Measurements from ENCODE around the gene DYNC1I1.

Gene DYNC1I1

DNA sequence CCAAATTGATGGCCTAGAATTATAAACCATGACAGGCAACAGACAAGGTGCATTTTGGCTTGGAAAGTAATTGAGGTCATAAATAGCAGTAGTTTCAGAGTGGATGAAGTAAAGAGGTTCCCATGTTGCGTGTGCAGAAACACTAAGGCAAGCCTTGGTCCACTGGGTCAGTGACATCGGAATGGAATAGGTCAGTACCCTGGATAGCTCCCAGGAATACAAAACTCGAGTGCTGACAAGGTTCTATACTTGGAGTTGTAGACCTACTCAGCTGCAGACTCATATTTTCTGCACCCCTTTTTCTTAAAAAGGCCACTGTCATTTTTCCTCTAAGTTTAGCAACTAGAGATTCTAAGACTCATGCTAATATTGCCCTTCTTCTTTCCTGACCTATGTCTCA, 132.8 kb downstream of the DYNC1I1 start:
- Histone ChIP-seq H3K27me3 (ENCODE audit: insufficient read depth, low read length) (no peaks in the 10 kb centered on the region), H3K79me2 (ENCODE audit: control insufficient read depth, insufficient read depth, low read length, poor library complexity) (no peaks in the 10 kb centered on the region), H2BK120ac (ENCODE audit: insufficient read depth, low read length, poor library complexity) (no peak overlapping the region), H3K4ac (ENCODE audit: low read depth, low read length) (no peak overlapping the region), H3K79me1 (ENCODE audit: low read length) (no peaks in the 10 kb centered on the region), H4K91ac (ENCODE audit: low read depth, low read length) (no peak overlapping the region), H2AFZ (ENCODE audit: insufficient read depth, low read length, poor library complexity) (no peak overlapping the region), H3K4me2 (ENCODE audit: low read length) (no peak overlapping the region), H4K8ac (ENCODE audit: low read depth, low read length) (no peak overlapping the region), H3K23ac (ENCODE audit: low read length) (no peak overlapping the region), H3K36me3 (ENCODE audit: control insufficient read depth in 1 of 2, insufficient read depth in 2 of 2, low read length in 2 of 2) (no peaks in the 10 kb centered on the region), H3K4me3 (ENCODE audit: low read depth, low read length) (no peak overlapping the region), H3K18ac (ENCODE audit: low read length) (no peak overlapping the region), H3K27ac (ENCODE audit: low read depth, low read length) (no peak overlapping the region), H3K14ac (ENCODE audit: low read length) (no peak overlapping the region), H2AK5ac (ENCODE audit: low read length) (no peak overlapping the region), H2BK5ac (ENCODE audit: low read depth, low read length, poor library complexity) (no peak overlapping the region), H2BK12ac (ENCODE audit: low read length) (no peak overlapping the region), H3K9me3 (ENCODE audit: insufficient read depth, low read depth, low read length) (no peaks in the 10 kb centered on the region), H3K4me1 (ENCODE audit: control insufficient read depth in 1 of 2, insufficient read depth in 2 of 2, low read length in 2 of 2) (no peaks in the 10 kb centered on the region), H3K9ac (ENCODE audit: low read length) (no peak overlapping the region), H4K12ac (ENCODE audit: low read depth, low read length) (no peak overlapping the region)
- DNase-seq: peak in 1 of 2 donors; percentile 13
- no CpG with 5 or more reads among the region's 3 CpGs for WGBS (ENCODE audit: extremely low coverage, insufficient coverage, insufficient read length)

DNA sequence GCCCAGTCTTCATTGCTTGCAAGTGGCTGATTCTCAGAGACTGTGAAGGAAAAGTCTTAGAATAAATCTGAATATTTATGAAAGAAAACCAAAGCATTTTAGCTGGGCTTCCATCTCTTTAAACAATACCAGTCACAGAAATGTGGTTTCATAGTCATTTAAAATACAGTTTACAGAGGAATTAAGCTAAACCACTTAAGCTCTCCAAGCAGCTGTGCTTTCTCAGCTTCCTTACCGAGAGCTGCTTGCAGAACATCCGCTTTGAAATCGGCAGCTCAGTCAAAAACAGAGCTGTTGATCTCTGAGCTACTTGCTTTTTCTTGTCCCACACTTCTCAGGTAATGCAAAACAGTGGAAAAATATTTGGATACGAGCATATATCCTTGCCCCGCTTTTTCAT, 134.5 kb downstream of the DYNC1I1 start:
- Histone ChIP-seq H2AFZ (ENCODE audit: insufficient read depth, low read length, poor library complexity) (no peak overlapping the region), H3K27me3 (ENCODE audit: insufficient read depth, low read length) (no peaks in the 10 kb centered on the region), H2BK5ac (ENCODE audit: low read depth, low read length, poor library complexity) (no peak overlapping the region), H2AK5ac (ENCODE audit: low read length) (no peak overlapping the region), H3K27ac (ENCODE audit: low read depth, low read length) (no peak overlapping the region), H3K4ac (ENCODE audit: low read depth, low read length) (no peak overlapping the region), H3K4me3 (ENCODE audit: low read depth, low read length) (no peak overlapping the region), H3K23ac (ENCODE audit: low read length) (no peak overlapping the region), H2BK12ac (ENCODE audit: low read length) (no peak overlapping the region), H3K79me1 (ENCODE audit: low read length) (no peaks in the 10 kb centered on the region), H3K4me2 (ENCODE audit: low read length) (no peak overlapping the region), H3K9ac (ENCODE audit: low read length) (no peak overlapping the region), H3K9me3 (ENCODE audit: insufficient read depth, low read depth, low read length) (no peaks in the 10 kb centered on the region), H3K79me2 (ENCODE audit: control insufficient read depth, insufficient read depth, low read length, poor library complexity) (no peaks in the 10 kb centered on the region), H4K91ac (ENCODE audit: low read depth, low read length) (no peak overlapping the region), H3K18ac (ENCODE audit: low read length) (no peak overlapping the region), H3K14ac (ENCODE audit: low read length) (no peak overlapping the region), H3K4me1 (ENCODE audit: control insufficient read depth in 1 of 2, insufficient read depth in 2 of 2, low read length in 2 of 2) (no peaks in the 10 kb centered on the region), H3K36me3 (ENCODE audit: control insufficient read depth in 1 of 2, insufficient read depth in 2 of 2, low read length in 2 of 2) (no peaks in the 10 kb centered on the region), H2BK120ac (ENCODE audit: insufficient read depth, low read length, poor library complexity) (no peak overlapping the region), H4K8ac (ENCODE audit: low read depth, low read length) (no peak overlapping the region), H4K12ac (ENCODE audit: low read depth, low read length) (no peak overlapping the region)
- no peak for DNase-seq
- no CpG with 5 or more reads among the region's 5 CpGs for WGBS (ENCODE audit: extremely low coverage, insufficient coverage, insufficient read length)

DNA sequence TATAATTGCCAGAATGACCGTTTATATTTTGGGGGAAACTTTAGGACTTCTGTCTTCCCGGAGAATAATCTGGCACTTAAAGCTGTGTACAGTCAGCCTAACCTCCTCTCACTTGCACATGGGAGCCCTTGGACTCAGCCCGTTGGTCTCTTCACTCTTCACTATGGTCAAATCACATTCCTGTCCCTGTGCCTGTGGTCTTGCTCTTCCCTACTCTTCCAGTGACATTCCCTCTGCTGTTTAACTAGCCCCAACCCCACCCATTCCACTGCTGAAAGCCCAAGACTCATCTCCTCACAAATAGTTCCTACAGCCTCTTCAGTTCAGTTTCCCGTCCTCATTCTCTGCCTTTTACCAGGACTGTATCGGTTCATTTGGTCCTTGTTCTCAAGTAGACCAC, 135.0 kb downstream of the DYNC1I1 start:
- Histone ChIP-seq H3K36me3 (ENCODE audit: control insufficient read depth in 1 of 2, insufficient read depth in 2 of 2, low read length in 2 of 2) (no peaks in the 10 kb centered on the region), H3K27me3 (ENCODE audit: insufficient read depth, low read length) (no peaks in the 10 kb centered on the region), H3K4me1 (ENCODE audit: control insufficient read depth in 1 of 2, insufficient read depth in 2 of 2, low read length in 2 of 2) (no peaks in the 10 kb centered on the region), H3K18ac (ENCODE audit: low read length) (no peak overlapping the region), H2BK5ac (ENCODE audit: low read depth, low read length, poor library complexity) (no peak overlapping the region), H3K4me2 (ENCODE audit: low read length) (no peak overlapping the region), H3K4ac (ENCODE audit: low read depth, low read length) (no peak overlapping the region), H4K91ac (ENCODE audit: low read depth, low read length) (no peak overlapping the region), H3K4me3 (ENCODE audit: low read depth, low read length) (no peak overlapping the region), H3K9ac (ENCODE audit: low read length) (no peak overlapping the region), H3K23ac (ENCODE audit: low read length) (no peak overlapping the region), H4K12ac (ENCODE audit: low read depth, low read length) (no peak overlapping the region), H3K14ac (ENCODE audit: low read length) (no peak overlapping the region), H2AK5ac (ENCODE audit: low read length) (no peak overlapping the region), H3K27ac (ENCODE audit: low read depth, low read length) (no peak overlapping the region), H3K9me3 (ENCODE audit: insufficient read depth, low read depth, low read length) (no peaks in the 10 kb centered on the region), H2AFZ (ENCODE audit: insufficient read depth, low read length, poor library complexity) (no peak overlapping the region), H2BK12ac (ENCODE audit: low read length) (no peak overlapping the region), H4K8ac (ENCODE audit: low read depth, low read length) (no peak overlapping the region), H3K79me1 (ENCODE audit: low read length) (no peaks in the 10 kb centered on the region), H2BK120ac (ENCODE audit: insufficient read depth, low read length, poor library complexity) (no peak overlapping the region), H3K79me2 (ENCODE audit: control insufficient read depth, insufficient read depth, low read length, poor library complexity) (no peaks in the 10 kb centered on the region)
- no CpG with 5 or more reads among the region's 5 CpGs for WGBS (ENCODE audit: extremely low coverage, insufficient coverage, insufficient read length)
- DNase-seq: no peak

DNA sequence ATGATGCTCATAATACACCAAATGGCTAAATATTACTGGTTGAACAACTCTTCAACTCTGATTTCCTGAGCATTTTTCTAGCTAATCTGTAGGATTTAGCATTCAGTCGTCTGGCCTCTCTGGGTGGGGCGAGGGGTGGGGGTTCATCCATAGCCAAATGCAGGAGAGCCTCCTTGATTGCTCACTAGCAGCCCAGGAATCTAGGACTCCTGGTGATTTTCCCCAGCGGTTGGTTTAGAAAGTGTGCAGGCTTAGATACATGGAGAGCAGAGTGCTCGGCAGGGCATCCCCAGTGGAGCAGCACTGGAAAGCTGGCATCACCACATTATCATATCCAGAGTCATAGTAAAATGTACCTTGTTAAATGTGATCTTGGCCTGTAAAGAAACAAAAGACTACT, 136.1 kb downstream of the DYNC1I1 start:
- peak overlapping the region; percentile 31 for H3K9ac ChIP-seq (ENCODE audit: low read length)
- H3K4me1 ChIP-seq (ENCODE audit: control insufficient read depth in 1 of 2, insufficient read depth in 2 of 2, low read length in 2 of 2): no peaks in the 10 kb centered on the region
- no CpG with 5 or more reads among the region's 4 CpGs for WGBS (ENCODE audit: extremely low coverage, insufficient coverage, insufficient read length)
- H3K4ac ChIP-seq (ENCODE audit: low read depth, low read length): no peak overlapping the region
- no peak overlapping the region for H4K91ac ChIP-seq (ENCODE audit: low read depth, low read length)
- H3K79me1 ChIP-seq (ENCODE audit: low read length): no peaks in the 10 kb centered on the region
- H3K79me2 ChIP-seq (ENCODE audit: control insufficient read depth, insufficient read depth, low read length, poor library complexity): no peaks in the 10 kb centered on the region
- no peak overlapping the region for H3K14ac ChIP-seq (ENCODE audit: low read length)
- H4K12ac ChIP-seq (ENCODE audit: low read depth, low read length): no peak overlapping the region
- H3K27ac ChIP-seq (ENCODE audit: low read depth, low read length): no peak overlapping the region
- H3K4me2 ChIP-seq (ENCODE audit: low read length): no peak overlapping the region
- no peak overlapping the region for H2BK120ac ChIP-seq (ENCODE audit: insufficient read depth, low read length, poor library complexity)
- no peak overlapping the region for H2BK5ac ChIP-seq (ENCODE audit: low read depth, low read length, poor library complexity)
- no peaks in the 10 kb centered on the region for H3K36me3 ChIP-seq (ENCODE audit: control insufficient read depth in 1 of 2, insufficient read depth in 2 of 2, low read length in 2 of 2)
- H3K23ac ChIP-seq (ENCODE audit: low read length): no peak overlapping the region
- H3K4me3 ChIP-seq (ENCODE audit: low read depth, low read length): no peak overlapping the region
- H3K27me3 ChIP-seq (ENCODE audit: insufficient read depth, low read length): no peaks in the 10 kb centered on the region
- H3K9me3 ChIP-seq (ENCODE audit: insufficient read depth, low read depth, low read length): no peaks in the 10 kb centered on the region
- no peak for DNase-seq
- no peak overlapping the region for H3K18ac ChIP-seq (ENCODE audit: low read length)
- H2AK5ac ChIP-seq (ENCODE audit: low read length): no peak overlapping the region
- no peak overlapping the region for H2BK12ac ChIP-seq (ENCODE audit: low read length)
- H4K8ac ChIP-seq (ENCODE audit: low read depth, low read length): no peak overlapping the region
- no peak overlapping the region for H2AFZ ChIP-seq (ENCODE audit: insufficient read depth, low read length, poor library complexity)

DNA sequence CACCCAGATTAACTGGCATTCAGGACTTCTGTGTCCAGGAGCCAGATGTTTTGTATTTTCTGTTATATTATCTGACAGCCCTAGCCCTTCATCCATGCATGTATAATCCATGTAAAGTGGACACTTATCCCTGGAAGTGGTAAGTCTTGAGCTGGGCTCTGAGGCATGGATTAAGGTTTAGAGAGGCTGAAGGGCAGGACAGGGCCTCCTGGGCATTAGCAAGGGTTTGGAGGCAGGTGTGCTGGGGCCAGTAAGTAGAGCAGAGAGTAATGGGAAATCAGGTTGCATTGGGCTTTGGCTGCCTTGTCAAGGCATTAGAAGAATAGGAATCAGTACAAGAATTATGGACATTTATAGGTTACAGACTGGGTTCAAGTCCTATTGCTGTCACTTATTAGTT, 138.0 kb downstream of the DYNC1I1 start:
- H2AK5ac ChIP-seq (ENCODE audit: low read length): no peak overlapping the region
- no peak overlapping the region for H3K23ac ChIP-seq (ENCODE audit: low read length)
- H3K79me1 ChIP-seq (ENCODE audit: low read length): no peaks in the 10 kb centered on the region
- no peaks in the 10 kb centered on the region for H3K36me3 ChIP-seq (ENCODE audit: control insufficient read depth in 1 of 2, insufficient read depth in 2 of 2, low read length in 2 of 2)
- no peak overlapping the region for H3K9ac ChIP-seq (ENCODE audit: low read length)
- no peak overlapping the region for H4K12ac ChIP-seq (ENCODE audit: low read depth, low read length)
- H3K14ac ChIP-seq (ENCODE audit: low read length): no peak overlapping the region
- H3K27ac ChIP-seq (ENCODE audit: low read depth, low read length): no peak overlapping the region
- no peaks in the 10 kb centered on the region for H3K9me3 ChIP-seq (ENCODE audit: insufficient read depth, low read depth, low read length)
- H3K18ac ChIP-seq (ENCODE audit: low read length): no peak overlapping the region
- no peak overlapping the region for H2BK5ac ChIP-seq (ENCODE audit: low read depth, low read length, poor library complexity)
- no peak overlapping the region for H4K8ac ChIP-seq (ENCODE audit: low read depth, low read length)
- H4K91ac ChIP-seq (ENCODE audit: low read depth, low read length): no peak overlapping the region
- no peak overlapping the region for H2AFZ ChIP-seq (ENCODE audit: insufficient read depth, low read length, poor library complexity)
- no peak overlapping the region for H3K4me2 ChIP-seq (ENCODE audit: low read length)
- H3K79me2 ChIP-seq (ENCODE audit: control insufficient read depth, insufficient read depth, low read length, poor library complexity): no peaks in the 10 kb centered on the region
- H3K27me3 ChIP-seq (ENCODE audit: insufficient read depth, low read length): no peaks in the 10 kb centered on the region
- DNase-seq: no peak
- no peak overlapping the region for H3K4ac ChIP-seq (ENCODE audit: low read depth, low read length)
- no peak overlapping the region for H3K4me3 ChIP-seq (ENCODE audit: low read depth, low read length)
- H2BK12ac ChIP-seq (ENCODE audit: low read length): no peak overlapping the region
- no peaks in the 10 kb centered on the region for H3K4me1 ChIP-seq (ENCODE audit: control insufficient read depth in 1 of 2, insufficient read depth in 2 of 2, low read length in 2 of 2)
- no peak overlapping the region for H2BK120ac ChIP-seq (ENCODE audit: insufficient read depth, low read length, poor library complexity)

All from trophoblast cell (in vitro differentiated cells and primary cell).